Measurements from ENCODE around the gene TSPAN4.

TSPAN4 gene

GRCh38 chr11:889257-889656 lies 46.6 kb downstream of the TSPAN4 start:
- no peak for TF ChIP-seq CTCF (IDR thresholded peaks at IDR 0.05; ENCODE audit: low read depth, low read length)
- no peak overlapping the region for H3K4me3 ChIP-seq (ENCODE audit: low read depth, low read length)

GRCh38 chr11:889687-890475 lies 47.2 kb downstream of the TSPAN4 start:
- H3K4me3 ChIP-seq (ENCODE audit: low read depth, low read length): no peak overlapping the region
- TF ChIP-seq CTCF (IDR thresholded peaks at IDR 0.05; ENCODE audit: low read depth, low read length): no peak

- no peak for TF ChIP-seq CTCF (IDR thresholded peaks at IDR 0.05; ENCODE audit: low read depth, low read length)
- H3K4me3 ChIP-seq (ENCODE audit: low read depth, low read length): no peak overlapping the region
These were observed 48.3 kb downstream of the TSPAN4 start for GRCh38 chr11:890794-891540.

GRCh38 chr11:893008-893654 lies 50.5 kb downstream of the TSPAN4 start:
- no peak overlapping the region for H3K4me3 ChIP-seq (ENCODE audit: low read depth, low read length)
- TF ChIP-seq CTCF (IDR thresholded peaks at IDR 0.05; ENCODE audit: low read depth, low read length): no peak

GRCh38 chr11:894575-895201 lies 52.0 kb downstream of the TSPAN4 start:
- no peak overlapping the region for H3K4me3 ChIP-seq (ENCODE audit: low read depth, low read length)

More at GRCh38 chr11:894575-895201, 52.0 kb downstream of the TSPAN4 start:
- no peak for TF ChIP-seq CTCF (IDR thresholded peaks at IDR 0.05; ENCODE audit: low read depth, low read length)

Data from WI38 (cell line).